ENCODE measurements around the gene TBX19. TPM values are rescaled to one million over a fixed set of nuclear protein-coding genes. Genes with fewer than 3 reads are reported as not detected.

Gene TBX19
- total RNA-seq, 1 experiment from 2014 or later = 0.36 TPM

- no peak overlapping the region for H3K4me2 ChIP-seq (ENCODE audit: low read length)
These were observed 45.2 kb upstream of the TBX19 start for GRCh38 chr1:168235548-168235885.

GRCh38 chr1:168235937-168236336 lies 44.7 kb upstream of the TBX19 start:
- no peak overlapping the region for H2AFZ ChIP-seq (ENCODE audit: low read length)
- H3K9me2 ChIP-seq (replicated peaks; ENCODE audit: low read length) = no peaks in the 10 kb centered on the region
- H3K9ac ChIP-seq (ENCODE audit: low read length) = no peak overlapping the region
- intact Hi-C loops (cut with micrococcal nuclease) = loop anchor here (1.0 kb wide), 1 partner anchor 86 kb away; no protein-coding TSS in a partner anchor
- no peaks in the 10 kb centered on the region for H4K20me1 ChIP-seq (ENCODE audit: low read length)
- POLR2A ChIA-PET (ENCODE audit: unreplicated experiment) = interaction anchor here (0.6 kb wide), 1 partner anchor 336 kb away, joined by 5 read pairs; no protein-coding TSS in a partner anchor
- no peaks in the 10 kb centered on the region for H3F3A ChIP-seq (ENCODE audit: low read length, unreplicated experiment)
- TF ChIP-seq EZH2phosphoT487 (IDR thresholded peaks at IDR 0.05; ENCODE audit: borderline replicate concordance, low read length) (no peak), CTCF (conservative IDR thresholded peaks at IDR 0.05; ENCODE audit: low read depth, low read length) (no peak), EZH2 (IDR thresholded peaks at IDR 0.05; ENCODE audit: low read length, unreplicated experiment) (no peak)
- no peak overlapping the region for H3K27ac ChIP-seq (ENCODE audit: low read length)
- H3K79me2 ChIP-seq (ENCODE audit: low read length) = peaks cover 3% of the 10 kb centered on the region; the same call in 1 of the 2 replicates
- ATAC-seq (no peak), DNase-seq (no peak)
- no peaks in the 10 kb centered on the region for H3K27me3 ChIP-seq (ENCODE audit: low read length)
- no TSS peak for BruUV-seq (replicated peaks)
- H3K36me3 ChIP-seq (ENCODE audit: low read depth, low read length) = peaks cover 25% of the 10 kb centered on the region; the same call in 1 of the 2 replicates
- H3K4me1 ChIP-seq (ENCODE audit: insufficient read depth, low read length) = peaks cover 8% of the 10 kb centered on the region
- no peak overlapping the region for H3K4me3 ChIP-seq (ENCODE audit: low read length)
- no peak overlapping the region for H3K4me2 ChIP-seq (ENCODE audit: low read length)
- no peaks in the 10 kb centered on the region for H3K9me3 ChIP-seq (ENCODE audit: low read length)
- CTCF ChIA-PET = interaction anchor here (0.5 to 2.4 kb wide), 14 partner anchors 10 to 358 kb away, joined by 3 to 55 read pairs (median 4); partner anchors contain the start of gene SFT2D2

More at GRCh38 chr1:168235548-168235885, 45.2 kb upstream of the TBX19 start:
- no peaks in the 10 kb centered on the region for H3K9me2 ChIP-seq (replicated peaks; ENCODE audit: low read length)
- no peaks in the 10 kb centered on the region for H3K27me3 ChIP-seq (ENCODE audit: low read length)
- intact Hi-C loops (cut with micrococcal nuclease) = loop anchor here (1.0 kb wide), 1 partner anchor 87 kb away; no protein-coding TSS in a partner anchor
- ATAC-seq = no peak
- POLR2A ChIA-PET (ENCODE audit: unreplicated experiment) = interaction anchor here (0.6 kb wide), 1 partner anchor 336 kb away, joined by 5 read pairs; no protein-coding TSS in a partner anchor
- H3K36me3 ChIP-seq (ENCODE audit: low read depth, low read length) = peaks cover 25% of the 10 kb centered on the region; the same call in 1 of the 2 replicates
- BruUV-seq (replicated peaks) = no TSS peak
- H3K4me1 ChIP-seq (ENCODE audit: insufficient read depth, low read length) = peaks cover 12% of the 10 kb centered on the region
- H3K79me2 ChIP-seq (ENCODE audit: low read length) = peaks cover 7% of the 10 kb centered on the region; the same call in 1 of the 2 replicates
- H3K4me3 ChIP-seq (ENCODE audit: low read length) = no peak overlapping the region
- CTCF ChIA-PET = interaction anchor here (0.5 to 2.4 kb wide), 14 partner anchors 9 to 358 kb away, joined by 3 to 55 read pairs (median 4); partner anchors contain the start of gene SFT2D2
- no peak overlapping the region for H2AFZ ChIP-seq (ENCODE audit: low read length)
- H3K9me3 ChIP-seq (ENCODE audit: low read length) = no peaks in the 10 kb centered on the region
- H4K20me1 ChIP-seq (ENCODE audit: low read length) = no peaks in the 10 kb centered on the region
- no peak overlapping the region for H3K9ac ChIP-seq (ENCODE audit: low read length)
- H3F3A ChIP-seq (ENCODE audit: low read length, unreplicated experiment) = no peaks in the 10 kb centered on the region
- no peak for TF ChIP-seq EZH2phosphoT487 (IDR thresholded peaks at IDR 0.05; ENCODE audit: borderline replicate concordance, low read length)
- no peak; the same call in 1 of the 2 replicates for TF ChIP-seq CTCF (conservative IDR thresholded peaks at IDR 0.05; ENCODE audit: low read depth, low read length)
- H3K27ac ChIP-seq (ENCODE audit: low read length) = no peak overlapping the region
- DNase-seq = no peak

Data from PC-3 (cell line).